CD14-positive monocyte (primary cell): ENCODE data around the gene VWC2. TPM values are rescaled to one million over a fixed set of nuclear protein-coding genes. Genes with fewer than 3 reads are reported as not detected.

Experiments
- DNase-seq, 3 donors: peaks; one replicate each; pipeline ENCODE4 v3.0.0-alpha.2; 2011 to 2022
- H2AFZ ChIP-seq: 2 replicates; pipeline ENCODE4 v1.6.0; 2012; ENCODE audit warnings: mild to moderate bottlenecking, low read depth, low read length, inconsistent platforms; ENCODE audit not compliant: insufficient read depth, poor library complexity, severe bottlenecking
- H3K27ac ChIP-seq, 2 donors: 1 replicate in 1 of 2; 2 replicates in 1 of 2; pipeline ENCODE4 v1.5.1; 2012 to 2013; ENCODE audit warnings: low read length in 2 of 2, control low read depth in 1 of 2, inconsistent platforms in 1 of 2, low read depth in 1 of 2, mild to moderate bottlenecking in 1 of 2
- H3K27me3 ChIP-seq, 2 donors: one replicate each; pipeline versions ENCODE4 v1.6.0 to v1.6.1; 2011 to 2013; ENCODE audit warnings: low read length in 2 of 2; ENCODE audit not compliant: control insufficient read depth in 2 of 2, insufficient read depth in 2 of 2
- H3K36me3 ChIP-seq, 2 donors: replicated peaks in 1 of 2; 1 replicate in 1 of 2; 2 replicates in 1 of 2; pipeline versions ENCODE4 v1.5.1 to v1.6.1; 2012 to 2013; ENCODE audit warnings: low read length in 2 of 2, control low read depth in 1 of 2, inconsistent platforms in 1 of 2, mild to moderate bottlenecking in 1 of 2; ENCODE audit not compliant: insufficient read depth in 2 of 2, control insufficient read depth in 1 of 2
- H3K4me1 ChIP-seq, 2 donors: 1 replicate in 1 of 2; 2 replicates in 1 of 2; pipeline versions ENCODE4 v1.5.1 to v1.6.1; 2012 to 2013; ENCODE audit warnings: low read length in 2 of 2, control low read depth in 1 of 2, inconsistent platforms in 1 of 2, mild to moderate bottlenecking in 1 of 2, moderate library complexity in 1 of 2; ENCODE audit not compliant: insufficient read depth in 2 of 2, control insufficient read depth in 1 of 2
- H3K4me2 ChIP-seq: replicated peaks from 2 replicates; pipeline ENCODE3; 2012; ENCODE audit warnings: low read length, moderate library complexity, mild to moderate bottlenecking; ENCODE audit not compliant: poor library complexity, severe bottlenecking; ENCODE audit errors: extremely low read depth
- H3K4me3 ChIP-seq, 3 experiments: fragments of 200-600 bp in 1 of 3; sonication (generic) in 1 of 3; replicated peaks in 1 of 3; 1 replicate in 2 of 3; 2 replicates in 1 of 3; pipeline ENCODE4 v1.5.1; 2011 to 2013; ENCODE audit warnings: low read length in 3 of 3, mild to moderate bottlenecking in 3 of 3, control low read depth in 2 of 3, low read depth in 2 of 3, inconsistent platforms in 1 of 3, moderate library complexity in 1 of 3
- H3K79me2 ChIP-seq: 2 replicates; pipeline ENCODE4 v1.6.0; 2012; ENCODE audit warnings: mild to moderate bottlenecking, control low read depth, inconsistent platforms, low read length, moderate library complexity; ENCODE audit not compliant: insufficient read depth
- H3K9ac ChIP-seq: 2 replicates; pipeline ENCODE4 v1.6.0; 2017; ENCODE audit warnings: low read length, mild to moderate bottlenecking; ENCODE audit not compliant: insufficient read depth, poor library complexity, severe bottlenecking
- H3K9me3 ChIP-seq, 2 donors: replicated peaks in 1 of 2; 1 replicate in 1 of 2; 2 replicates in 1 of 2; pipeline versions ENCODE4 v1.5.1 to v1.6.1; 2012 to 2013; ENCODE audit warnings: low read length in 2 of 2, control low read depth in 1 of 2; ENCODE audit not compliant: control insufficient read depth in 1 of 2, insufficient read depth in 1 of 2
- H4K20me1 ChIP-seq: 2 replicates; pipeline ENCODE4 v1.6.0; 2012; ENCODE audit warnings: mild to moderate bottlenecking, low read length, control low read depth, moderate library complexity; ENCODE audit not compliant: insufficient read depth
- H3K27ac Mint-ChIP-seq, 7 donors: one replicate each; pipeline ENCODE4 v1.8.0; 2020; ENCODE audit warnings: mild to moderate bottlenecking in 7 of 7, mixed read lengths in 7 of 7, moderate library complexity in 6 of 7, inconsistent platforms in 2 of 7
- H3K27me3 Mint-ChIP-seq, 3 donors: one replicate each; pipeline ENCODE4 v1.8.0; 2021 to 2022; ENCODE audit warnings: low read depth in 3 of 3, mild to moderate bottlenecking in 3 of 3, mixed read lengths in 3 of 3, moderate library complexity in 3 of 3, inconsistent platforms in 1 of 3
- H3K36me3 Mint-ChIP-seq, 2 donors: one replicate each; pipeline ENCODE4 v1.8.0; 2020; ENCODE audit warnings: mixed read lengths in 2 of 2, inconsistent platforms in 1 of 2, mild to moderate bottlenecking in 1 of 2
- H3K4me1 Mint-ChIP-seq: one replicate; pipeline ENCODE4 v1.8.0; 2020; ENCODE audit warnings: mild to moderate bottlenecking, mixed read lengths
- H3K4me3 Mint-ChIP-seq, 2 donors: one replicate each; pipeline ENCODE4 v1.8.0; 2020; ENCODE audit warnings: mild to moderate bottlenecking in 2 of 2, mixed read lengths in 2 of 2, moderate library complexity in 1 of 2
- H3K9me3 Mint-ChIP-seq, 7 donors: one replicate each; pipeline ENCODE4 v1.8.0; 2020 to 2022; ENCODE audit warnings: mixed read lengths in 7 of 7, mild to moderate bottlenecking in 6 of 7, moderate library complexity in 6 of 7, inconsistent platforms in 2 of 7
- WGBS: methylation state at CpG from one replicate; pipeline ENCODE4 v1.1.5; 2013; ENCODE audit warnings: missing lambda C conversion rate; ENCODE audit not compliant: insufficient coverage; 5-methylcytosine and 5-hydroxymethylcytosine counted together
- intact Hi-C, 2 donors: fragments of 100-400 bp; cut with micrococcal nuclease; formaldehyde crosslinking; loops; one replicate each; pipeline versions ENCODE4 v1.15.0 to v1.15.1; 2023
- polyA plus RNA-seq, 3 donors: library from polyadenylated mRNA; depleted of rRNA in 1 of 3; unstranded in 2 of 3; stranded (reverse) in 1 of 3; fragments of 300-500 nt in 2 of 3; fragments of >200 nt in 1 of 3; fragmentation: Illumina TruSeq in 2 of 3; gene quantifications; 1 replicate in 2 of 3; 2 replicates in 1 of 3; pipeline ENCODE4 v1.2.3, GENCODE V29; 2012 to 2021
- TF ChIP-seq, protein P1 (sequence below): fragments of 200-600 bp; IDR thresholded peaks from one replicate; pipeline ENCODE4 v1.8.0; 2022; ENCODE audit warnings: antibody characterized with exemption, mild to moderate bottlenecking

The VWC2 gene
- polyA plus RNA-seq, 3 donors, result not detected

DNA sequence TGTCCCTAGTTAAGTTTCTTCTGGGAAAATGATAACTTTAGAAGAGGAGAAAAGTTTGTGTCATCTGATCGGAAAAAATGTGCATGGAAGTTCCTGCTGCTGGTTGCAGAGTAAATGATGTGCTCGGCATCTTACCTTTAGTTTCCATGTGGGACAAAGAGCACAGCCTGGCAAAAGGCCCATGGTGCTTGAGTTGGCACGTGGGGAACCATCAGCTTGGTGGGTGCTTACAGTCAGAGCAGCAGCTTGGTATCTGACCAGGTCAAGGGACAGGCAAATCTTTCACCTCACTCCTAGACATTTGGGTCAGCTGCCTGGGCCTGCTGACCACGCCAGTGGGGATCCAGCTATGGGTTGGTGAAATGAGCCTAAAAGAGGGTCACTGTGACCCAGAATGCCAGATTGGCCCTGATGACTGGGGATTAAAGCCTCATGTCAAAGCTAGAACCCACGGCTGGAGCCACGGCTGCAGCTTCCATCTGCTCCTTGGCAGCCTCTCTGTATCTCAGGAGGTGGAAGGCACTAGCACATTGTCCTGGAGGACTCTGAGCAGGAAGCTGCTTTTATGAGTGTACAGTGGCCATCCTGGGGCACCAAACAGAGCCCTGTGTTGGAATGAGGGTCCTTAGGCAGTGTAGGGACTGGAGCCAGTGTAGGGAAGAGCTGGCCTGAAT is 24.7 kb downstream of the VWC2 start:
- peaks cover 0 to 3% (median 0%) of the 10 kb centered on the region in 7 donors for H3K9me3 Mint-ChIP-seq
- intact Hi-C loops, result no loop called here
- no peak for DNase-seq

GRCh38 chr7:49800031-49800430 is 26.6 kb downstream of the VWC2 start:
- H3K27ac Mint-ChIP-seq, result no peak overlapping the region
- intact Hi-C loops, result no loop called here
- no peaks in the 10 kb centered on the region for H3K4me1 Mint-ChIP-seq
- no peaks in the 10 kb centered on the region for H3K36me3 Mint-ChIP-seq
- Histone ChIP-seq H3K9ac (no peak overlapping the region), H3K27me3 (no peaks in the 10 kb centered on the region), H3K79me2 (no peaks in the 10 kb centered on the region), H3K4me3 (no peak overlapping the region), H3K9me3 (no peaks in the 10 kb centered on the region), H3K4me1 (no peaks in the 10 kb centered on the region), H3K27ac (no peak overlapping the region), H2AFZ (no peak overlapping the region), H3K4me2 (no peak overlapping the region), H3K36me3 (no peaks in the 10 kb centered on the region), H4K20me1 (no peaks in the 10 kb centered on the region)
- peaks cover 3 to 11% (median 10%) of the 10 kb centered on the region in 3 donors for H3K27me3 Mint-ChIP-seq
- H3K9me3 Mint-ChIP-seq, result peaks cover 0 to 3% (median 0%) of the 10 kb centered on the region in 7 donors
- TF ChIP-seq, protein P1, sequence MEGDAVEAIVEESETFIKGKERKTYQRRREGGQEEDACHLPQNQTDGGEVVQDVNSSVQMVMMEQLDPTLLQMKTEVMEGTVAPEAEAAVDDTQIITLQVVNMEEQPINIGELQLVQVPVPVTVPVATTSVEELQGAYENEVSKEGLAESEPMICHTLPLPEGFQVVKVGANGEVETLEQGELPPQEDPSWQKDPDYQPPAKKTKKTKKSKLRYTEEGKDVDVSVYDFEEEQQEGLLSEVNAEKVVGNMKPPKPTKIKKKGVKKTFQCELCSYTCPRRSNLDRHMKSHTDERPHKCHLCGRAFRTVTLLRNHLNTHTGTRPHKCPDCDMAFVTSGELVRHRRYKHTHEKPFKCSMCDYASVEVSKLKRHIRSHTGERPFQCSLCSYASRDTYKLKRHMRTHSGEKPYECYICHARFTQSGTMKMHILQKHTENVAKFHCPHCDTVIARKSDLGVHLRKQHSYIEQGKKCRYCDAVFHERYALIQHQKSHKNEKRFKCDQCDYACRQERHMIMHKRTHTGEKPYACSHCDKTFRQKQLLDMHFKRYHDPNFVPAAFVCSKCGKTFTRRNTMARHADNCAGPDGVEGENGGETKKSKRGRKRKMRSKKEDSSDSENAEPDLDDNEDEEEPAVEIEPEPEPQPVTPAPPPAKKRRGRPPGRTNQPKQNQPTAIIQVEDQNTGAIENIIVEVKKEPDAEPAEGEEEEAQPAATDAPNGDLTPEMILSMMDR, result no peak
- H3K4me3 Mint-ChIP-seq, result no peak overlapping the region
- WGBS, result 86% methylated on average over 4 of the region's 5 CpGs
- DNase-seq, result no peak

More for the DNA sequence above, 24.7 kb downstream of the VWC2 start:
- Histone ChIP-seq H3K4me3 (no peak overlapping the region), H3K27me3 (no peaks in the 10 kb centered on the region), H3K79me2 (no peaks in the 10 kb centered on the region), H3K27ac (no peak overlapping the region), H2AFZ (no peak overlapping the region), H3K9me3 (no peaks in the 10 kb centered on the region), H4K20me1 (no peaks in the 10 kb centered on the region), H3K4me2 (no peak overlapping the region), H3K9ac (no peak overlapping the region), H3K4me1 (no peaks in the 10 kb centered on the region), H3K36me3 (no peaks in the 10 kb centered on the region)
- Mint-ChIP-seq H3K36me3 (no peaks in the 10 kb centered on the region), H3K27me3 (peaks cover 3 to 5% (median 4%) of the 10 kb centered on the region in 3 donors), H3K4me1 (no peaks in the 10 kb centered on the region), H3K27ac (no peak overlapping the region), H3K4me3 (no peak overlapping the region)
- TF ChIP-seq, protein P1, result no peak
- WGBS, result 95% methylated on average over 4 of the region's 6 CpGs
